Limb (tissue), 2 donors: ENCODE data around the gene JAK1.
"Not testable (repeated sequence)": the region's sequence is repeated elsewhere in the genome, so short reads cannot be mapped to it uniquely, and the experiment has no call there.

Experiments used
- DNase-seq, 2 donors: peaks; one replicate each; pipeline ENCODE4 v3.0.0-alpha.2; 2016; ENCODE audit errors: extremely low spot score in 2 of 2

The JAK1 gene

GRCh38 chr1:64922336-64922735 lies 44.0 kb downstream of the JAK1 start:
- DNase-seq = no peak

DNA sequence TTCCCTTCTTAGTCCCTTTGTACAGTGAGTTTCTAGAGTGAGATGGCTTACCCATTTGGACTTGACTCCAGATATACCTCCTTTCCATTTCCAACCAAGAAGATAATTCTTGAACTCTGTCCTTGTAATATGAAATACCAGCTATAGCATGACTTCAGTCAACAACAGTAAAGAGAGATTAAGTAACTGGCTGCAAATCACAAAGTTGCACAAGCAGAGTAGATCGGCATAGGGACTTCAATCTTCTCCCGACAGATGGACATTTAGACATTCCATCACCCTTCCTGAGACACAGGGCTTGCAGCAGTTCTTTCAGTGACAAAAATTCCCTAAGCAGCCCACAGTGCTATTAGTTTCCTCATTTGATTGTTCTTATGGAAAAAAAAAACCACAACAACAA lies 44.6 kb downstream of the JAK1 start:
- no peak for DNase-seq

DNA sequence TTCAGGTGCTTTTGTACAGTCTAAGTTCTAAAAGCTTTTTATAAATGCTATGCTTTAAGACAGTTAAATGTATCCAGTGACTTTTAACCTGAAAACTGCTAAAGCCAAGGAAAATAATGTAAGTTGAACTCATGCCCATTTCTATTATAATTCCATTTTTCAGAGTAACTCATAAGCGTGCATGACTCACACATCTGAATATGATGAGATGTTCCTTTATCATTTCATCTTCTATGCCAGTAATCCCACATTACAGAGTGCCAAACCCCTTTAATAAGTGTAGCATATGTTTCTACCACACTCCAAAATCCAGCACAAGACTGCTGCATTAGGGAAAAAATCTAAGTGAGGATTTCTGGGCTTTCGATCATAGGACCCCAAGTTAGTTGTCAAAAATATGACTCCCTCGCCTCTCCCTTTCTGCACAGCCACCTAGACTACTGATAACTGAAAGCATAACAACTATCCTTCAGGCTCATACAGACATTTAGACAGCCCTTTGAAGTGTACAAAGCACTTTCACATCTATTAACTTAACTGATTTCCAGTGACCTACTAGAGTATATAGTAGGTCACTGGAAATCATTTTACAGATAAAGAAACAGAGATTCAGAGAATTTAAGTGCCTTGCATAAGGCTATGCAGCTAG lies 45.3 kb downstream of the JAK1 start:
- DNase-seq = peak in 1 of 2 donors; percentile 38

DNA sequence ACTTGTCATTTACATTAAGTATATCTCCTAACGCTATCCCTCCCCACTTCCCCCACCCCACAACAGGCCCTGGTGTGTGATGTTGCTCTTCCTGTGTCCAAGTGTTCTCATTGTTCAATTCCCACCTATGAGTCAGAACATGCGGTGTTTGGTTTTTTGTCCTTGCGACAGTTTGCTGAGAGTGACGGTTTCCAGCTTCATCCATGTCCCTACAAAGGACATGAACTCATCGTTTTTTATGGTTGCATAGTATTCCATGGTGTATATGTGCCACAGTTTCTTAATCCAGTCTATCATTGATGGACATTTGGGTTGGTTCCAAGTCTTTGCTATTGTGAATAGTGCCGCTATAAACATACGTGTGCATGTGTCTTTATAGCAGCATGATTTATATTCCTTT lies 47.2 kb downstream of the JAK1 start:
- not testable (repeated sequence) for DNase-seq

GRCh38 chr1:64917907-64918306 lies 48.4 kb downstream of the JAK1 start:
- no peak for DNase-seq

DNA sequence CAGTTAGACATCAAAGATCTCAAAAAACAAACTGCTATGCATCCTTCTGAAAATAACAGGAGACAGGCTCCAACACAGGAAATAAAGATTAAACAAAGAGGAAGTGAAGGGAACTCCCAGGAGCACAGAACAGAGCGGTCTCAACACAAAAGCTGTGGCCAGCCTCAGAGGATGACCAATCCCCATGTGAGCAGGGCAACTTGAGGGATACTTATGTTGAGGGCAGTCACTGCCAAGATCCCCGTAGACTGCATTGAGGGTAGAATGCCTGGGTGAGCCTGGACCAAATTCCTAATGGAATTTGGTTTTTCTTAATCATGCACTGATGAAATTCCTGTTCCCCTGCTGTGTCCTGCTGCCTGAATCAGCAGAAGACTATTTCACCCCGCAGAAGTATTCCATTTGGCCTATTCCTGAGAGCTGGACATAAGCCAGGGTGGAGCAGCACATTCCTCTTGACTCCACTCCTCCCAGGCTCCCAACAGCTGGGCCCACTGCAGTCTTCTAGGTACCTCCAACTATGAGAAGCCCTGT lies 49.0 kb downstream of the JAK1 start:
- DNase-seq = no peak

- DNase-seq = no peak
Observed at GRCh38 chr1:64915381-64916274, 50.7 kb downstream of the JAK1 start.

DNA sequence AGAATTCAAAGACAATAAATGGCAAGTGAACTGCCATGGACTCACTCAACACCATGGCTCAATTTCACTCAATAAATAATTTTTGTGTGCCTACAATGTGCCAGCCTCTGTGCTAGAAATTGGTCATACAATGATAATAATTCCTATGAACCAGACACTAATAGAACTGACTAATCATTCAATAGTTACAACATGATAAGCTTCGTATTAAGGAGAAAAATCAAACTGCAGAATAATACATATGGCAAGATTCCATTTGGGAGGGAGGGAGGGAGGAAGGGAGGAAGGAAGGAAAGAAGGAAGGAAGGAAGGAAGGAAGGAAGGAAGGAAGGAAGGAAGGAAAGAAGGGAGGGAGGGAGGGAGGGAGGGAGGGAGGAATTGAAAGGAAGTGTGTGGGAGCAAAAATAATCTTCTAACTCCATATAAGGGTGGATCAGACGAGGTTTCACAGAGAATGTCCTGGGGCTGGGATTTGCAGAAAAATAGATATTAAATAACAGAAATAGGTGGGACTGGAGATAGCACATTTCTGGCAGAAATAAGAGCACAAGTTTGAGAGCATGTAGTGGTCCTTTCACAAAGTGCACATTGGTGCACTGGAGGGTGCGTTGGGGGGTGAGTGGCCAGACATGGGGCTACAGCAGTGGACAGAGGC lies 52.9 kb downstream of the JAK1 start:
- DNase-seq = no peak

DNA sequence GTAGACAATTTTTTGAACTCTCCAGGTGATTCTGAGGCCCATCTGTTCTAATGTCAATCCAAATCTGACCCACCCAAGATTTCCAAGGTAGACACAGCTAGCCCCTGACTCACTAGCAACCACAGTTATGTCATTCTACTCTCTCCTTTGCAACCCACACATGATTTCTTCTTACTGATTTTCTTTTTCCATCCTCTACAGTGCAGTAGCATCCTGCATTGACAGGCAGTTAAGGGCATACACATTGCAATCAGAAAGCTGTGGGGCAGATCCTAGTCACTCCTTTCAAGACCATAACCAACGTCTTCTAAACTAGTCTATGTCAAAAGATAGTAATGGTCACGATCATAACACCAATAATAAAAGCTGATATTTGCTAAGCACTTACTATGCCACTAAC lies 54.2 kb downstream of the JAK1 start:
- DNase-seq = no peak

GRCh38 chr1:64911326-64911725 lies 55.0 kb downstream of the JAK1 start:
- no peak for DNase-seq

DNA sequence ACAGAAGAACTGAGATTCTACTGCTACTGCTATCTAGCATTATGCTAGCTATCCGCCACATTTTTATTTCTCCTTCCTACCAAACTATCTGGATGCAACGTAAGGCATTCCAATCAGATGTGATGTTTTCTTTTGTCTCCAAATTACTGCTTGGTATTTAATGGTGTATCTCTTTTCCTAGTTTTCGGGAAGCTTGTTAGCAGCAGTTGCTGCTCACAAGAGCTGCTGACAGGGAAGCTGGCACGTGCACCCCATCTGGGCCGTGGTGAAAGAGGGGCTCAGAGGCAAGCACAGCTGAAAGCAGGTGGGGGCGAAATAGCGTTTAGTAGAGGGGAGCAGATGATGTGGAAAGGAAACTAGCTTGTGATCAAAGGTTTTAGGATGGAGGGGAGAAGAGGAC lies 57.3 kb downstream of the JAK1 start:
- DNase-seq = no peak

GRCh38 chr1:64908575-64908974 lies 57.8 kb downstream of the JAK1 start:
- no peak for DNase-seq

DNA sequence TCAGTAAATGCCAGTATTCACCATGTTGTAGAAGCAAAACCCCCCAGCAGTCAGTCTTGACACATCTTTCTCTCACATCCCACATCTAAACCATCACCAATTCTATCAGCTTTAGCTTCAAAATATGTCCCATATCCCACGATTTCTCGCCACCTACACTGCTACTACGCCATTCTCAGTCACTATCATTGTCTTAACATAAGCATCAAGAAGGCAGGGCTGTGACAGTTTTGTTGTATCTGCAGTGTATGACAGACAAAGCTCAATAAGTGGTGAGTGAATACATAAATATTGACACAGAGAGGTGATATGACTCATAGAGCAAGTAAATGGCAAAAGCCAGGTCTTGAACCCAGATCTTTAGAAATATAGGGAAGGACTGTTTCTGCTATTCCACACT lies 59.9 kb downstream of the JAK1 start:
- no peak for DNase-seq

DNA sequence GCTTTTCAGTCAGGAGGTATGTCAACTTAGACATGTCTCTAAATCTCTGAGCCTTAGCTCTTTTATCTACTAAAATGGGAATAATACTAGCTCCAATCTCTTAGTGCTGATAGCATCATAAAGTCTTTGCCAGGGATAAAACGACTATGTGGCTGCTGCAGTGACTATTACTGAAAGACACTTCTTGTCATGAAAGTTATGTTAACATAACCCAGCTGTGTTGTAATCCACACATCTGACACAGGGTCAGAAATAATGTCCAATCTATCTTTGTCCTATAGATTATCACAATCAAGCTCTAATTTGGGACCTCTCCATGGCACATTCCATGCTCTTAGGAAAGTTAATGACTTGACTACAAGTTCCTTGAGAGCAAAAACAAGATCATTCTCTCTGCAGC lies 62.8 kb downstream of the JAK1 start:
- no peak for DNase-seq

- DNase-seq = no peak
Observed at GRCh38 chr1:64901663-64902062, 64.7 kb downstream of the JAK1 start.

- no peak for DNase-seq
Observed at GRCh38 chr1:64900916-64901315, 65.4 kb downstream of the JAK1 start.

DNA sequence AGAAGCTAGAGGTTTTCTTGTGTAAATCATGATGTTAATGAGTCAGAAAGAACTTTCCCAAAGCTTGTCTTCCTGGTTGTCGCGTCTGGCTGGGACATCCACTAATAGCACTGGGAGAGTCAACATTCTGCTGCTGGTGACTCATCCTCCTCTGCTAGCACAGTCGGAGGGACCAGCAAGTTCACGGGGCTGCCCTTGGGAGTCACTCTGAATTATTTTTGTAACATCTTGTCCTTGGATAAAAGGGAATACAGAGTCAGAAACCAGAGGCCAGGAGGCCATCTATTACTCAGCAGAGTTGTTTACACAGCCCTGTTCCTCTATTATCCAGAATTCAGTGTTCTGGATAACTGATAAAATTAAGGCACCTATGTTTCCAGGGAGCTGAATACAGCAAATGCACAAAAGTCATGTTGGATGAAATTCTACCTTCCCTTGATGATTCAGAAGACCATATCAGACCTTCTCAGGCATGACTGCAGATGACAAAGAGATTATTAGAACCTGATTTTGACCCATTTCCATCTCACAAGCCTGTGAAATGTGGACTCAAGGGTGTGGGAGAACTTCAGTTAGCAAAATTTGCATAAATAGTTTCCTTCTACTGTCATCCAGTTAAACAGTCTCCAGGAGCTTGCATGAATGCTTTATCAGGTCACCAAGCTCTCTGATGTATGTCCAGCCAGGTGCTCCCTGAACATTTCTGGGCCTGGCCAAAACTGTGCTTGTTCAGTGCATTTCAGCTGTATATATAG lies 68.1 kb downstream of the JAK1 start:
- DNase-seq = no peak

DNA sequence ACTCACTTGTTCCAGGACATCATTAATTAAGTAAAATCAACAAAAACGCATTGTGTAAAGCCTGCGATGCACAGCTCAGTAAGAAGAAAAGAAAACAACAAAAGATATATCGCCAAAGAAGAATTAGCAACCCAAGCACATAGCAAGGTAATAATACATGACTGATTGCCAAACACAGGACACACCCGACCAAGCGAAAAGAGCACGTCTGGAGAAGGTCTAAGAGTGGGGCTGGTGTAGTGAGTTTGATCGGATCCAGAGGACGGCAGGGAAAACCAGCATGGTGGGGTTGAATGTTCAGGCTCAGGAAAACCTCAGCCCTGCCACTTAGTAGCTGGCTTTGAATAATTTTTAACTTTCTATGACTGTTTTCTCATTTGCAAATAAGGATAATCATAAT lies 69.8 kb downstream of the JAK1 start:
- DNase-seq = no peak

- DNase-seq = no peak
Observed at GRCh38 chr1:64895500-64895899, 70.8 kb downstream of the JAK1 start.

DNA sequence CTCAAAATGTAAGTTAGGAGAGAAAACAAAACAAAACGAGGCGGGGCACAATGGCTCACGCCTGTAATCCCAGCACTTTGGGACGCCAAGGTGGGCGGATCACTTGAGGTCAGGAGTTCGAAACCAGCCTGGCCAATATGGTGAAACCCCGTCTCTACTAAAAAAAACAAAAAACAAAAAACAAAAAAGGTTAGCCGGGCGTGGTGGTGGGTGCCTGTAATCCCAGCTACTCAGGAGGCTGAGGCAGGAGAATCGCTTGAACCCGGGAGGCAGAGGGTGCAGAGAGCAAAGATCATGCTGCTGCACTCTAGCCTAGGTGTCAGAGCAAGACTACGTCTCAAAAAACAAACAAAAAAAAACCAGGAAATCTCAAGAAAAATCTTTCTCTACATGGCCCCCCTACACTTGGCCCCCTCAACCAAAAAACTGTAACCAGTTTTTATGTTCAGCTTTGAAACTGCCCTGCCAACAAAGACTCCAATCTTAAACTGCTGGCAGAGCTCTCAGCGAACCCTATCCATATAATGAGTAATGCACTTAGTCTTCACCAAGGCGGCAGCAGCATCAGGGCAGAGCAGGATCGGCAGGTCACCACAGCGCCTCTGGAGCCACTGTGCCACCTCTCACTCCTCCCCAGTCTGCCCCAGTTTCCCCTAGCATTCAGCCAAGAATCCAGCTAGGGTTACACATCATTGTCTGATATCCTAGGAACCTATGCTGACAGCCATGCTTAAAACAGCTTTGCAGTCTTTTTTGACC lies 71.7 kb downstream of the JAK1 start:
- no peak for DNase-seq

DNA sequence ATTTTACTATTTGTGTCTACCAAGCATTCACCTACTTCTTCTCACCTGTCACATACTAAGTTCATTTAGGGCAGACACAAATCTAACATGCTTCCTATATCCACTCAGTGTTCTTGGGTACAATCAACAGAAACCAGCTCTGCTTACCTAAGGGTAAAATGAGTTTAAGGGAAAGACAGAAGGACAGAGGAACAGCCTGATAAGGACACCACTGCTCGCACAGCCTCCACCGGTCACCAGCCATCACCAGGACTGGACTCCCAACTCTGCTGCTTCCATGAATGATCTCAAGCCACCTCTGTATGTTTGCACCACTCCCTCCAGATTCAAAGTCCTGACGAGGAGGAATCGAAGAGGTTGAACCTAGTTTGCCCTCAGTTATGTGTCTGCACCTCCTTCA lies 72.4 kb downstream of the JAK1 start:
- DNase-seq = no peak
